K562 (cell line): ENCODE data around the gene CALML6. TPM values are rescaled to one million over a fixed set of nuclear protein-coding genes. Genes with fewer than 3 reads are reported as not detected.

Experiments
- ARHGAP35 ChIP-seq: fragments of 450-650 bp; IDR thresholded peaks from 2 replicates; pipeline ENCODE4 v1.6.1; 2018; ENCODE audit not compliant: partially characterized antibody
- ARID2 ChIP-seq: fragments of 450-650 bp; IDR thresholded peaks from 2 replicates; pipeline ENCODE4 v1.6.1; 2017; ENCODE audit warnings: antibody characterized with exemption, mild to moderate bottlenecking
- CHD1 ChIP-seq: fragments of 200-600 bp; sonication (generic); IDR thresholded peaks from one replicate; pipeline ENCODE4 v1.6.1; 2012; ENCODE audit warnings: mild to moderate bottlenecking, moderate library complexity, low read length, inconsistent platforms
- CHD4 ChIP-seq: fragments of 200-600 bp; sonication (generic); IDR thresholded peaks from 3 replicates; pipeline ENCODE4 v1.6.1; 2012; ENCODE audit warnings: low read depth, mild to moderate bottlenecking, mixed read lengths, low read length, inconsistent platforms; ENCODE audit not compliant: insufficient read depth, insufficient replicate concordance, poor library complexity, severe bottlenecking
- FOXK2 ChIP-seq, 2 experiments: fragments of 450-650 bp; IDR thresholded peaks in 1 of 2; conservative IDR thresholded peaks in 1 of 2; 2 replicates each; pipeline ENCODE4 v1.6.1; 2016; ENCODE audit warnings: low read depth in 2 of 2, mild to moderate bottlenecking in 1 of 2
- GMEB1 ChIP-seq: fragments of 250-450 bp; sonication (Bioruptor Pico); IDR thresholded peaks from 2 replicates; pipeline ENCODE4 v1.4.0; 2020; ENCODE audit warnings: mild to moderate bottlenecking
- HMGN3 ChIP-seq: IDR thresholded peaks from 2 replicates; pipeline ENCODE4 v1.6.1; 2011; ENCODE audit warnings: borderline replicate concordance, low read depth, mild to moderate bottlenecking, mixed read lengths, low read length; ENCODE audit not compliant: insufficient read length; ENCODE audit errors: extremely low read depth
- HNRNPL ChIP-seq: fragments of 200-400 bp; formaldehyde crosslinking; IDR thresholded peaks from 2 replicates; pipeline ENCODE4 v1.6.1; 2017; ENCODE audit warnings: low read depth, mild to moderate bottlenecking, low read length
- ID3 ChIP-seq, 2 experiments: fragments of 250-450 bp in 1 of 2; fragments of 450-650 bp in 1 of 2; sonication (Bioruptor Pico) in 1 of 2; IDR thresholded peaks; 2 replicates each; pipeline versions ENCODE4 v1.6.1 to v1.8.0; 2016 to 2021; ENCODE audit warnings: mild to moderate bottlenecking in 2 of 2, moderate library complexity in 2 of 2, missing compliant biosample characterization in 1 of 2, missing genetic modification characterization in 1 of 2
- MAX ChIP-seq: sonication (generic); formaldehyde crosslinking; IDR thresholded peaks from 2 replicates; pipeline ENCODE4 v1.9.0; 2022; ENCODE audit warnings: mild to moderate bottlenecking, missing genetic modification reagents
- NFYB ChIP-seq: IDR thresholded peaks from 2 replicates; pipeline ENCODE4 v1.6.1; 2011; ENCODE audit warnings: mild to moderate bottlenecking, moderate library complexity; ENCODE audit not compliant: insufficient read length; ENCODE audit errors: extremely low read depth
- RBBP5 ChIP-seq: fragments of 200-600 bp; sonication (generic); IDR thresholded peaks from 2 replicates; pipeline ENCODE4 v1.6.1; 2012; ENCODE audit warnings: borderline replicate concordance, mild to moderate bottlenecking, low read length, control low read depth, inconsistent platforms; ENCODE audit not compliant: insufficient read depth, poor library complexity, severe bottlenecking
- RBFOX2 ChIP-seq: fragments of 200-400 bp; formaldehyde crosslinking; IDR thresholded peaks from 2 replicates; pipeline ENCODE4 v1.6.1; 2017; ENCODE audit warnings: low read depth, mild to moderate bottlenecking, low read length, moderate library complexity
- RFX5 ChIP-seq: IDR thresholded peaks from 2 replicates; pipeline ENCODE4 v1.6.1; 2011; ENCODE audit warnings: low read depth, mild to moderate bottlenecking, improper control_type of control experiment, low read length
- SETDB1 ChIP-seq: IDR thresholded peaks from one replicate; pipeline ENCODE4 v1.6.1; 2012; ENCODE audit warnings: low read length, control low read depth, inconsistent platforms
- SMAD4 ChIP-seq: fragments of 250-450 bp; sonication (Bioruptor Pico); conservative IDR thresholded peaks from 2 replicates; pipeline ENCODE4 v1.8.0; 2021; ENCODE audit warnings: inconsistent platforms, mild to moderate bottlenecking, moderate library complexity
- TEAD1 ChIP-seq, 2 experiments: fragments of 450-650 bp in 1 of 2; sonication (generic) in 1 of 2; formaldehyde crosslinking; IDR thresholded peaks; 2 replicates each; pipeline versions ENCODE4 v1.4.0 to v1.8.0; 2020 to 2022; ENCODE audit warnings: mild to moderate bottlenecking in 2 of 2, missing genetic modification reagents in 1 of 2
- U2AF1 ChIP-seq: fragments of 200-400 bp; formaldehyde crosslinking; optimal IDR thresholded peaks from 2 replicates; pipeline ENCODE3; 2017; ENCODE audit warnings: mild to moderate bottlenecking, low read depth, low read length, moderate library complexity
- VEZF1 ChIP-seq: fragments of 200-800 bp; sonication (Bioruptor generic); IDR thresholded peaks from 2 replicates; pipeline ENCODE4 v1.6.1; 2017; ENCODE audit warnings: missing genetic modification characterization, missing compliant biosample characterization
- ZNF316 ChIP-seq: fragments of 450-650 bp; IDR thresholded peaks from 2 replicates; pipeline ENCODE4 v1.6.1; 2016
- ZNF639 ChIP-seq, 2 experiments: fragments of 200-800 bp in 1 of 2; sonication (Bioruptor generic) in 1 of 2; sonication (generic) in 1 of 2; formaldehyde crosslinking in 1 of 2; IDR thresholded peaks in 1 of 2; conservative IDR thresholded peaks in 1 of 2; 2 replicates each; pipeline versions ENCODE4 v1.5.0 to v1.6.1; 2016 to 2020; ENCODE audit warnings: missing compliant biosample characterization in 1 of 2, missing genetic modification characterization in 1 of 2, missing genetic modification reagents in 1 of 2
- polyA plus RNA-seq, 8 experiments: library from polyadenylated mRNA; depleted of rRNA in 4 of 8; stranded (reverse) in 5 of 8; unstranded in 3 of 8; fragments of >200 nt; fragmentation: Nextera tagmentation in 2 of 8; fragmentation: Illumina TruSeq in 1 of 8; extraction: Ambion mirVana in 2 of 8; extraction: Trizol in 1 of 8; gene quantifications; 2 replicates each; pipeline versions ENCODE4 v1.2.1 to v1.2.3, GENCODE V29; 2011 to 2014; ENCODE audit warnings: inconsistent platforms in 1 of 8, missing spikeins in 1 of 8
- total RNA-seq, 7 experiments: library from RNA; depleted of rRNA in 6 of 7; stranded (reverse); fragments of >200 nt in 6 of 7; fragmentation: Illumina TruSeq in 2 of 7; extraction: Trizol in 2 of 7; gene quantifications; 2 replicates each; pipeline versions ENCODE4 v1.2.1 to v1.2.3, GENCODE V29; 2011 to 2021; ENCODE audit warnings: low replicate concordance in 1 of 7

CALML6 gene
- total and polyA plus RNA-seq, 9 of the 15 experiments (the other 6 are each of a cell fraction or from before 2014, with no cell fraction given), result 0.14 TPM; not detected in 8

GRCh38 chr1:1891349-1892078, 23.5 kb upstream of the CALML6 start (continued):
- no peak for TF ChIP-seq ZNF639 (CRISPR knock-in tag; conservative IDR thresholded peaks at IDR 0.05 in 1 of 2, IDR thresholded peaks at IDR 0.05 in 1 of 2)
- TF ChIP-seq HMGN3, result peak; percentile 18
- peak; percentile 51 for TF ChIP-seq CHD1
- TF ChIP-seq SMAD4 (CRISPR knock-in tag), result no peak
- TF ChIP-seq ARID2, result no peak
- peak; percentile 94 for TF ChIP-seq HNRNPL
- TF ChIP-seq NFYB, result no peak
- TF ChIP-seq RFX5, result no peak
- no peak for TF ChIP-seq SETDB1
- TF ChIP-seq FOXK2 (conservative IDR thresholded peaks at IDR 0.05 in 1 of 2, IDR thresholded peaks at IDR 0.05 in 1 of 2; ENCODE audit: low read depth in 2 of 2), result no peak
- TF ChIP-seq ZNF316, result no peak
- no peak for TF ChIP-seq CHD4
- no peak for TF ChIP-seq U2AF1
- TF ChIP-seq VEZF1 (CRISPR knock-in tag), result peak; percentile 94
- no peak for TF ChIP-seq ARHGAP35
- TF ChIP-seq TEAD1 (CRISPR knock-in tag; IDR thresholded peaks at IDR 0.05), result peak in 1 of 2 experiments; percentile 59; a peak in 1 of 4 replicates
- TF ChIP-seq RBBP5, result peak; percentile 1
- no peak for TF ChIP-seq GMEB1 (CRISPR knock-in tag)
- no peak for TF ChIP-seq ID3 (CRISPR knock-in tag; IDR thresholded peaks at IDR 0.05)
- TF ChIP-seq ID3 (tag; IDR thresholded peaks at IDR 0.05), result no peak
- TF ChIP-seq RBFOX2, result peak; percentile 79
- TF ChIP-seq MAX, result peak; percentile 74
